Thoracic aorta (tissue), 2 donors: ENCODE measurements around the gene SH2B3. TPM values are rescaled to one million over a fixed set of nuclear protein-coding genes. Genes with fewer than 3 reads are reported as not detected.

Experiments used
- ATAC-seq: fragments of 150-250 bp; one replicate; pipeline ENCODE4 v1.8.0; 2017; ENCODE audit warnings: low read depth; ENCODE audit not compliant: insufficient number of reproducible peaks, low FRiP score
- DNase-seq: peaks from one replicate; pipeline ENCODE4 v3.0.0-alpha.2; 2020; ENCODE audit warnings: low spot score
- H3K27ac ChIP-seq, 2 donors: fragments of 200-600 bp; sonication (generic); 1 replicate in 1 of 2; 2 replicates in 1 of 2; pipeline ENCODE4 v1.5.1; 2016; ENCODE audit warnings: mild to moderate bottlenecking in 2 of 2, moderate library complexity in 2 of 2
- H3K27me3 ChIP-seq: fragments of 200-600 bp; sonication (generic); replicated peaks from 2 replicates; pipeline ENCODE4 v1.6.0; 2016; ENCODE audit warnings: mild to moderate bottlenecking; ENCODE audit not compliant: insufficient read depth
- H3K36me3 ChIP-seq: fragments of 200-600 bp; sonication (generic); one replicate; pipeline ENCODE4 v1.5.1; 2016
- H3K4me1 ChIP-seq, 2 donors: fragments of 200-600 bp; sonication (generic); 1 replicate in 1 of 2; 2 replicates in 1 of 2; pipeline versions ENCODE4 v1.5.1 to v1.6.0; 2016; ENCODE audit warnings: low read depth in 2 of 2, mild to moderate bottlenecking in 1 of 2; ENCODE audit not compliant: control insufficient read depth in 1 of 2
- H3K4me3 ChIP-seq: fragments of 200-600 bp; sonication (generic); 2 replicates; pipeline ENCODE4 v1.5.1; 2016; ENCODE audit warnings: mild to moderate bottlenecking
- H3K9me3 ChIP-seq: fragments of 200-600 bp; sonication (generic); 2 replicates; pipeline ENCODE4 v1.5.1; 2016
- CTCF ChIP-seq: fragments of 200-600 bp; sonication (generic); IDR thresholded peaks from one replicate; pipeline ENCODE4 v1.5.1; 2019; ENCODE audit warnings: antibody characterized with exemption
- total RNA-seq, 2 donors: library from RNA; depleted of rRNA; stranded (reverse); fragments of >200 nt; gene quantifications; one replicate each; pipeline versions ENCODE4 v1.1.0 to v1.2.3, GENCODE V29; 2016

SH2B3 gene
- total RNA-seq, 2 donors from 2014 or later: 48.6 to 117 TPM

DNA sequence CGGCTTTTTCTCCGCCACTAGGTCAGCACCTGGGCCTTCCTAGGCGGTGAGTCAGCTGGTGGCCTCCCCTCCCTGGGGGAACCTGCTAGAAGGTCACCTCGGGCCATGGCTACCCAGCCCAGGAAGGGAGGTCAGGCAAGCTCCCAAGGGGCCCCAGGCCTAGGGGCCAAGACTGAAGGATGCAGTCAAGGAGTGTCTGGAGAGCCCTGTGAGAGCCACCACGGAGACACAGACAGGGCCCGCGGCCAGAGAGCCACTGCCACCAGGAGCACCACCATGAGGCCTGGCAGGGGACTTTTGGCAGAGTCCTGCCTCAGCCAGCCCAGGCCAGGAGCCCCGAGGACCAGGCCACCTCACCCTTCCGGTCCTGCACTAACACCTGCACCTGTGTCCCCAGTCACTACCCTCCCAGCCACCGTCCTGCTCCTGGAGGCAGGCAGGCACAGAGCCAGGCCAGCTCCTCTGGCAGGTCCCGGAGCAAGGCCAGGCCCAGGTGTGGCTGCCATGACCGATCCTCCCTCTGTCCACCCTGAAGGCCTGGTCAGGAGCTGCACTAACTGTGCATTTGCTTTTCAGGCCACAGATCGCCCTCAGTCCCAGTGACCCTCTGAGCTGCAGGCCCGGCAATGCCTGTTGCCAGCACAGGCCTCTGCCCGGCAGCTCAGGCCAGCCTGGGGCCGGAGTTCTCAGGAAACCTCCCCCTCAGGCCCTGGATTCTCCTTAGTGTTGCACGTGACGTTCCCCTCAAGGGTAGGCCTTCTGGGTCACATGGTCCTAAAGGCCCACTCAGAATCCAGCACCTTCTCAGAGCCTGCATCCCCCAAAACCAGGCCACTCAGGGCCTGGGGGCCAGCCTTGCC lies 43.8 kb upstream of the SH2B3 start:
- Histone ChIP-seq H3K36me3 (peaks cover 14% of the 10 kb centered on the region), H3K27ac (no peak overlapping the region), H3K9me3 (no peaks in the 10 kb centered on the region), H3K27me3 (no peaks in the 10 kb centered on the region), H3K4me3 (no peak overlapping the region), H3K4me1 (peaks cover 0 to 16% of the 10 kb centered on the region in 2 donors)
- TF ChIP-seq CTCF: no peak
- DNase-seq: no peak
- no peak for ATAC-seq

DNA sequence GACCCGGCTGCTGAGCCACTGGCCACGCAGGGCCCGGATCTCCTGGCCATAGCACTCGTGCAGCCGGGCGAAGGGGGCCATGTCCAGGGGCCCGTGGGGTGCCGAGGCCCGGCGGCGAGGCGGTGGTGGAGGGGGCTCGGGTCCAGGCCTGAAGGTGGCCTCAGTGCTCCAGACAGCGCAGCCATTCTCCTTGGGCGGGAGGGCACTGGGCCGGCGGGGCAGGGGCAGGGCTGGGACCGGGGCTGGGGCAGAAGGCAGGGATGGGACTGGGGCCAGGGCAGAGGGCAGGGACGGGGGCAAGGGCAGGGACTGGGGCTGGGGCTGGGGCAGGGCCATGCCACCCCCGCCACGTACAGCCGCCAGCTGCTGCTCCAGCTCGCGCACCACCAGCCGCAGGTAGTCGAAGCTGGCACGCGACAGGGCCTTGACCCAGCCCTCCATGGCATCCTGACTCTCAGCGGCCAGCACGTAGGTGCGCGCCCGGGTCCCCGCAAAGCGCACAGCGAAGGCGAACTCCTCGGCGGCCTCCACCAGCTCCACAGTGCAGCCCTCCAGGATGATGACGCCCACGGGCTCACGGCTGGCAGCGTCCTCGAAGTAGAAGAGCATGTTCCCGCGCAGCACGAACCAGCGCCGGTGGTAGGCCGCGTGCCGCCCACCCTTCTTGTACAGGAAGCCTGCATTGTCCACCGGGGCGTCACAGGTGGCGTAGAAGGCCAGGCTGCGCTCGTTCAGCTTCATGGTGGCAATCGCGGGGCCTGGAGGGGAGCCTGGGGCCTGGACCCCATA lies 42.8 kb upstream of the SH2B3 start:
- peaks cover 14% of the 10 kb centered on the region for H3K36me3 ChIP-seq
- DNase-seq (no peak), ATAC-seq (no peak)
- no peak overlapping the region for H3K27ac ChIP-seq
- TF ChIP-seq CTCF: no peak
- H3K4me1 ChIP-seq: peaks cover 9 to 21% of the 10 kb centered on the region in 2 donors
- H3K27me3 ChIP-seq: no peaks in the 10 kb centered on the region
- H3K4me3 ChIP-seq: no peak overlapping the region
- H3K9me3 ChIP-seq: no peaks in the 10 kb centered on the region

DNA sequence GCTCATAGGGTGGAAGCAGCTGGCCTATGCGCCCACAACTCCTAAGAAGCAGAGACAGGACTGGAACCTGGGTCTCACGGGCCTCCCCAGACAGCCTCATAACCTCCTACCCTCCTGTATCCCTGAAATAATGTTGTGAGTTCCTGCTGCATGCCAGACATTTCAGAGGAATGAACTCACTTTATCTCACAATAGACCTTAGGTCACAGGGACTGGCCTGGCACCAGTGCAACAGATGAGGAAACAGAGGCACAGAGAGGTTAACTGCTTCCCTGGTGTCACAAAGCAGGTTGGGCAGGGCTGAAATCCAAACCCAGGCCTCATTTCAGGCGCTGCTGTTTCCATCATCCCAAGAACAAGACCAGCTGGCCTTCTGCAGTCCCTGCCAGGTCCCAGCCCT lies 42.1 kb upstream of the SH2B3 start:
- TF ChIP-seq CTCF: no peak
- H3K36me3 ChIP-seq: peaks cover 14% of the 10 kb centered on the region
- H3K27ac ChIP-seq: no peak overlapping the region
- ATAC-seq (no peak), DNase-seq (no peak)
- H3K4me1 ChIP-seq: peaks cover 11 to 25% of the 10 kb centered on the region in 2 donors
- no peak overlapping the region for H3K4me3 ChIP-seq
- H3K9me3 ChIP-seq: no peaks in the 10 kb centered on the region
- H3K27me3 ChIP-seq: no peaks in the 10 kb centered on the region

- TF ChIP-seq CTCF: no peak
- ATAC-seq (no peak), DNase-seq (no peak)
- Histone ChIP-seq H3K36me3 (peaks cover 14% of the 10 kb centered on the region), H3K4me3 (no peak overlapping the region), H3K4me1 (peaks cover 11 to 32% of the 10 kb centered on the region in 2 donors), H3K27me3 (no peaks in the 10 kb centered on the region), H3K9me3 (no peaks in the 10 kb centered on the region), H3K27ac (no peak overlapping the region)
Observed at GRCh38 chr12:111366075-111366474, 39.6 kb upstream of the SH2B3 start.

DNA sequence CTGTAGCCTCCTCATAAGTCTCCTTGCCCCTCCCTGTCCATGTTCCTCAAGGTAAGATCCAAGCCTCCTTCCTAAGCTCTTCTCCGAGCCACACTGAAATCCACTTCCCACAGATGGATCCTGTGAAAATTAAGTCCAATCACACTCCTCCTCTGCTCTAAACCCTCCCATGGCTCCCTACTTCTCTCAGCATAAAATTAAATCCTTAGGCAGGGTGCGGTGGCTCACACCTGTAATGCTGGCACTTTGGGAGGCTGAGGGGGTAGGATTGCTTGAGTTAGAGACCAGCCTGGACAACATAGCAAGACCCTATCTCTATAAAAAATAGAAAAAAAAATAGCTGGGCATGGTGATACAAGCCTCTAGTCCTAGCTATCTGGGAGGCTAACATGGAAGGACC lies 39.1 kb upstream of the SH2B3 start:
- Histone ChIP-seq H3K9me3 (no peaks in the 10 kb centered on the region), H3K27me3 (no peaks in the 10 kb centered on the region), H3K4me3 (no peak overlapping the region), H3K36me3 (peaks cover 14% of the 10 kb centered on the region), H3K27ac (no peak overlapping the region), H3K4me1 (peaks cover 11 to 32% of the 10 kb centered on the region in 2 donors)
- no peak for TF ChIP-seq CTCF
- DNase-seq: no peak
- ATAC-seq: no peak
